ENCODE measurements around the gene DICER1.
A peak's percentile ranks its signal among the peaks of the same experiment; 100 is the strongest.
"Not testable (repeated sequence)": the region's sequence is repeated elsewhere in the genome, so short reads cannot be mapped to it uniquely, and the experiment has no call there.

DICER1 gene

DNA sequence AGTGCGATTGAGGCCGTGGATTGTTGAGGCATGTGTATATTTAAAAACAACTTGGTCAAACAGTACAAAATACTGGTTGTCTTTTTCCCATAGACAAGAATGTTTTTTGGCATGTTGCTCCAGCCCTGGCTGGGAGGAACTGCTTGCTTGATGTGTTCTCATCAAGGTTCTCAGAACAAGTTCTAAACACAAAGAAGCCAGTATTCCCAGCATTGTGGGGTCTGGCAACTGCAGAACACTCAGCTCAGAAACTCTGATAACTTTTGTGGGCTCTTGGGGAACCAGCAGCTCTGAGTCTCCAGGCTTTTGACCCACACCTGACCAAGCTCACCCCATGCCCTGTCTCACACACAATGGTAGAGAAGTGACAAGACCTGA, 27.1 kb upstream of the DICER1 start:
- no peak for DNase-seq (ENCODE audit: low spot score)

- peak; percentile 52 for DNase-seq (ENCODE audit: low spot score)
Measured at GRCh38 chr14:95183532-95184412, 26.4 kb upstream of the DICER1 start.

DNA sequence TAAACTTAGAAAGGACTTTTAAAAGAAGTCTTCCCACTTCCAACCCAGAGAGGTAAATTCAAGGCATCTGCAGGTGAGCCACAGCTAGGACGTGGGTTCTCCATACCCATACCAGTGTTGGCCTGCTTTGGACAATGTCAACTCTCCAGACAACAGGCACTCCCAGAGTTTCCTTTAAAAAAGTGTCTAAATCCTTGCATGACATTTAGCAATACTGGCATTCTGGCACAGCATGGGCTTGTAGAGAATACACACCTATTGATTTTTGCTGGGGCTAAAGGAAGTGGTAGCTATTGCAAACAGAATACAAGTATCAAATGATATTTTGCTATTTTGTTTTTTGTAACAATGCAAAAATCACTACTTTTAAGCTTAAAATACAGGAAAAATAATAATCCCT, 25.8 kb upstream of the DICER1 start:
- no peak for DNase-seq (ENCODE audit: low spot score)

DNA sequence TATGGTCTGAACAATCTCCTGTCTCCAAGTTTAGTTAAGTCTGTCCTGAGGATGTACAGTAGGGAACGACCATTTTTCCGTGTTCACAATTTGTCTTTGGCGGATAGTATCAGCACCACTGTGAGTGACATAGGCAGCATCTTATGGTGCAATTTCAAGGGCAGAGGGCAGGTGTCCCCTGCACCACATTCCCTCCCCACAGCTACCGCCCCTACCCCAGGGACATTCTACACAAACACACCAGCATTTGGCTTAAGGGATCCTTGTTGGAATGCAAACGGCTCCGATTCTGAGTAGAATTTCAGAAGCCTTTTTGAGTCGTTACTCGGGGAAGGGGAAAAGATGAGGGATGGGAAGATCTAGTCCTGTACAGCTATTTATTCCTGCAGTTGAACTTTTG, 25.1 kb upstream of the DICER1 start:
- DNase-seq (ENCODE audit: low spot score), result no peak

DNA sequence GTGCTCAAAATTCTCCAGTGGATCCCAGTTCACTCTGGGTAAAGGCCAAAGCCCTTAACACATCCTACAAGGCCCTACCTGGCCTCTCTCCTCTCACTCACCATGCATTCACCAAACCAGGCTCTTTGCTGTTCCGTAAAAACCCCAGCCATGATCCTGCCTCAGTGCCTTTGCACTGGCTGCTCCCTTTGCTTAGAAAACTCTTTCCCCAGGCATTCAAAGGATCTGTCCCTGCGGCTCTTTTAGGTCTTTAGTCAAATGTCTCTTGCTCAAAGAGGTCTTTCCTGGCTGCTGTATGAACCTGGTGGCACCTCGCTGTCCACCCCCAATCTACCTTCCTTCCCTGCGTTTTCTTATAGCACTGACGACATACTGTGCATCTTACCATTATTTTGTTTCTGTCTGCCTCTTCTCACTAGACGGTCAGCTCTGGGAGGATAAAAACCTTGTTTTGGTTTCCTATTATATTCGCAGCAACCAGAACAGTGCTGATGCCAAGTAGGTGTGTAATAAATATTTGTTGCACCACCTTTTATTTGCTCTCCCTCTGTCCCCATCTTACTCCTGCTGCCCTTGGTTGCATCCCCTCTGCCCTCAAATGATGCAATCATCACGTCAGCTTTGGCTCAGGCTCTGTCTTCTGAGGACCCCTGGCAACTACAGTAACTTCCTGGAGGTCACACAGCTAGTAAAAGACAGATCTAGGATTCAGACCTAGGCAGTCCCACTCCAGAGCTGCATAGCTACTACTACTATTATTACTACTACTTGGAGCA, 23.8 kb upstream of the DICER1 start:
- no peak for DNase-seq (ENCODE audit: low spot score)

DNA sequence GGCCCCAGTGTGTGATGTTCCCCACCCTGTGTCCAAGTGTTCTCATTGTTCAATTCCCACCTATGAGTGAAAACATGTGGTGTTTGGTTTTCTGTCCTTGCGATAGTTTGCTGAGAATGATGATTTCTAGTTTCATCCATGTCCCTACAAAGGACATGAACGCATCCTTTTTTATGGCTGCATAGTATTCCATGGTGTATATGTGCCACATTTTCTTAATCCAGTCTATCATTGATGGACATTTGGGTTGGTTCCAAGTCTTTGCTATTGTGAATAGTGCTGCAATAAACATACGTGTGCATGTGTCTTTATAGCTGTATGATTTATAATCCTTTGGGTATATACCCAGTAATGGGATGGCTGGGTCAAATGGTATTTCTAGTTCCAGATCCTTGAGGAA, 18.3 kb upstream of the DICER1 start:
- DNase-seq (ENCODE audit: low spot score), result not testable (repeated sequence)

GRCh38 chr14:95174184-95174792, 17.0 kb upstream of the DICER1 start:
- no peak for DNase-seq (ENCODE audit: low spot score)

- DNase-seq (ENCODE audit: low spot score), result no peak
Measured at GRCh38 chr14:95173518-95173917, 16.2 kb upstream of the DICER1 start.

- DNase-seq (ENCODE audit: low spot score), result no peak
Measured at GRCh38 chr14:95167177-95167576, 9.8 kb upstream of the DICER1 start.

DNA sequence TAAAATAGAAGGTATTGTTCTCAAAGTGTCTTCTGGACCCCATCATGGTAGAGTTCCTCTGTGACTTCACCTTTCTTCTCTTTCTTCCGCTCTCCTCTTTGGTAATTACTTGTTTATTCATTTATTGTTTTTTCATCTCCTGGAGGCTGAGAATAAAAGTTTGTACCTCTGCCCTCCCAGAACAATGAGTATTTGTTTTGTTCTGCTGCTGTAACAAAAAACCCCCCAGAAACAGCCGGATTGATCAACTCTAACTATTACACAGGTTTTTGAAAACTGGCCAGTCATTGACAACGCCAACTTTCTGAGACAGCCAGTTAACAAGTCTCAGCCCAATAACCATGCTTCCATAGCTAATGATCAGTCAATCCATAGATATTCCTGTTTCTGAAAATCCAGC, 8.2 kb upstream of the DICER1 start:
- DNase-seq (ENCODE audit: low spot score), result no peak

GRCh38 chr14:95164506-95164905, 7.2 kb upstream of the DICER1 start:
- DNase-seq (ENCODE audit: low spot score), result peak; percentile 51

DNA sequence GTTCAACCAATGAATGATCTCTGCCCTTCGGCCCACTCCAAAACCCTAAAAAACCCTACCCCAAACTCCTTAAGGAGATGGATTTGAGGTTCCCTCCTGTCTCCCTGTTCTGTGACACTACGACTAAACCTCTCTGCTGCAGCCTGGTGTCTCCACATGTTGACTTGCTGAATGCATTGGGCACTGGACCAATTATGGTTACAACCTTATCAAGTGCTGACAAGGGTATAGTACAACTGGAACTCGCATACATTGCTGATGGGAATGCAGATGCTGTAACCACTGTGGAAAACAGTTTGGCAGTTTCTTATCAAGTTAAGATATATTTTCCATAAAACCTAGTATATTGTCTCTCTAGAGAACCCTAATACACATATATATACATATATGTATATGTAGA, 6.3 kb upstream of the DICER1 start:
- no peak for DNase-seq (ENCODE audit: low spot score)

DNA sequence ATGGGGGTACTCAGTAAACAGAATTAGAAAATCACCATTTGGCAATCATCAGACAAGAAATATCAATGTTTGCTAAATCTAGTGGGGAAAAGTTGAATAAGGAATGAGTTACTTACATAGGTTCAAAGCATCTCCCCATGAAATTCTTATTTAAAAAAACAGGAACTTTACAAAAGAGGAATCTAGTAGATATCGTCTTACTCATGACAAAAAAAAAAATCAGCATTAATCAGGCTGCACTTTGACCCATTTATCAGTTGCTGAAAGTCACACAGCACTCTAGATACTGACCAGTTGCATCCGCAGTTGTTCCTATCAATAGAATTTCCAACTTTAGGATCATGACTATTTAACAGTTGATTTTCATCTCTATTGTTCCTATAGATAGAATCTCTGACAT, 5.8 kb upstream of the DICER1 start:
- DNase-seq (ENCODE audit: low spot score), result no peak

DNA sequence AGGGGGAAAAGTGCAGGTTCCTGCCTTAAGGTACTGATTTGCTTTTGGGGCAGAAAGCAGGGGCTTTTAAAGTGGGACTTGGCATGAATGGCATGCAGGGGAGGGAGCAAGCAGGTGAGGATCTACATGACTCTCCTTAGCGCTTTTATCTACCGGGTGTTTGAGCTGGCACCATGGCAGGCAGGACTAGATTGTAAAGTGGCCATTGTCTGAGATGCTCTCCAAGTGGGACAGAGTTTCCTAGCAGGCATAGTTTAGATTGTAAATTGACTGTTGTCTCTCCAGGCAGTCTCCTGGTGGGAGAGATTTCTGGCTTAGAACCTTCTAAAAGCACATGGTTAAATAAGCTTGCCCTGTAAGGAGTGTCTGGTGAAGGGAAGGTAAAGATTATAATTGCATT, 5.3 kb upstream of the DICER1 start:
- no peak for DNase-seq (ENCODE audit: low spot score)

GRCh38 chr14:95157048-95157326, 342 bp downstream of the DICER1 start:
- DNase-seq (ENCODE audit: low spot score), result no peak

DNA sequence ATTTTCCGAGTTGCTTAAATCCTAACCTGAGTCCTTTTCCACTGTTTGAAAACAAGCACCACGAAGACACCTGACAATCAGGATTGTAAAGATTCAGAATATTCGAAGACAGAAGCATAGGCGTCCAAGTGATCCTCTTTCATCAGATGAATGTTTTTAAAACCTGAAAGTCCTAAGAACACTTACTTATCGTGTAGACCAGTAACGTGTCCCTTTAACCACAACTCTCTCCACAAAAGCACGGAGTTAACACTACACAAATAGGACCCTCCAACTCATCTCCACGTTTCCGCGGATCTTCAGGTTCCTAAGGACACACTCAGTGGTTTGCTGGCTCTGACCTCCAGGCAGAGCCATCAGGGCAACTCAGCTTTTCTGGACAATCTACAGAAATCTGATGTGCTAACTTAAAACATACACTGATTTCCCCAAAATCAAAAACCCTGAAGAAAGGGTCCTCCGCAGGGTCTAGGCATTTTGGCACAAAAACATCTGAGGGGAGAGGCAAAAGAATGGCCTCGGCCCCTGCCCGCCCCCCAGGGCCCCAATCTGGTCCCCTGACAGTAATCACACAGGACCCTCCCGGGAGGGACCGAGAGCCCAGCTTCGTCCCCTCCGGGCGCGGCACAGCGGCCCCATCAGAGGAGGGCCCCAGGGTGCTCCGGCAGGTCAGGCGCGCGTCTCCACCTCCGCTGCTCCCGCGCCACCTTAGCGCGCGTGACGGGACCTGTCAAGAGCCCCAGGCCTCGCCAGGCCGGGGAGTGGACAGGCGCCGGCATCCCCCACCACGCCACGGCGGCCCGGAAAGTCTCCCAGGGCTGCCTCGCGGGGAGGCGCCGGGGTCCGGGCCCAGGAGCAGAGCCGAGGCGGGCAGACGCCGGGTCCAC, 925 bp downstream of the DICER1 start:
- DNase-seq (ENCODE audit: low spot score), result peak; percentile 41

DNA sequence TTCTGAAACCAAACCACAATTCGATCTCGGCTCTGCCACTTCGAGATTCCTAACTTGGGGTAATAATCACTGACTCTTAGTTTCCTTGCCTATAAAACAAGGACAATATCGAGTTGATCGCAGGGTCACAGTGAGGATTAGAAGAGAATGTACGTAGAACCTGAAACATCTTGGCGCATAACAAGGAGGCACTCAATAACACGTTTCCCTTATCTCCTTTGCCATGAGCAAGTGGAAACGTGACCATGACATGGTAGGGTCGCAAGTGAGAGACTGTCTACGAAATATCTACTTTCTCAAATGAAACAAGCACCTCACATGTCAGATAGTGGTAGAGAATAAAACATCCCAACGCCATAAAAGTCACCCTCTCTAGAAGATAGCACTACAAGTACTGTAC, 2.3 kb downstream of the DICER1 start:
- no peak for DNase-seq (ENCODE audit: low spot score)

DNA sequence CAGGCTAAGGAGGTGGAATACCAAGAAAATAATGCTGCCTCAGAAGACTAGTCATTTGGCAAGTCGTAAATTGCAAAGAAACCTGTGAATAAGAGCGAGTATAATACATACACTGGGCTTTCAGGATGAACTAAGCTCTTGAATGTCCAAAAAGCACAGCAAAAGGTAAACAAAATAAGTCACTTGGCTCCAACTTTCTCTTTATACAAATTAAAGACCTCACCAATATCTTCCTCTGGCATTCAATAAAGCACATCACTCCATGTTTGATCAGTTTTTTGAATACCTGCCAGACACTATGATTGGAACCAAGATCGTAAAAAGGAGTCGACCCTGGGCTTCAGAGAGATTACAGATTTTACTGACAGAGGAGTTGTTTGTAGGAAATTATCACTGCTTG, 3.5 kb downstream of the DICER1 start:
- DNase-seq (ENCODE audit: low spot score), result no peak

GRCh38 chr14:95151561-95151960, 5.8 kb downstream of the DICER1 start:
- DNase-seq (ENCODE audit: low spot score), result peak; percentile 79

DNA sequence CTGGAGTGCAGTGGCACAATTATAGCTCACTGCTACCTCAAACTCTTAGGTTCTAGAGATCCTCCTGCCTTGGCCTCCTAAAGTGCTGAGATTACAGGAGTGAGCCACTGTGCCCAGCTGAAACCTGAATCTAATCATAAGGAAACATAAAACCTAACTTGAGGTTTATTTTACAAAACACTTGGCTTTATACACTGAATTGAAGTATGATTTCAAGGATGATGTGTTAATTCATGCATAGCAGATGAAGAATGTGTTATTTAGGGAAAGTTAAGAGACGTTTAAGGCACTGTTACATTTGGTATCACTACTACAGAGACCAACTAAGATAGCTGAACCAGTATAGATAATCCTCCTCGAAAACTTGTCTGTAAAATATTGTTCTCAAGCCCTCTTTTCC, 6.4 kb downstream of the DICER1 start:
- DNase-seq (ENCODE audit: low spot score), result no peak

GRCh38 chr14:95149441-95149840, 7.9 kb downstream of the DICER1 start:
- no peak for DNase-seq (ENCODE audit: low spot score)

GRCh38 chr14:95147597-95147996, 9.7 kb downstream of the DICER1 start:
- DNase-seq (ENCODE audit: low spot score), result no peak
